HG03342 (cell line): ENCODE results near the gene IL21R.
"Not testable (repeated sequence)": the region's sequence is repeated elsewhere in the genome, so short reads cannot be mapped to it uniquely, and the experiment has no call there.

Source experiments
- ATAC-seq: cut with Tn5 transposase; IDR thresholded peaks from one replicate; pipeline ENCODE4 v1.9.1; 2021; ENCODE audit warnings: mild to moderate bottlenecking, moderate library complexity; ENCODE audit not compliant: unreplicated experiment

Gene IL21R

GRCh38 chr16:27374804-27375425, 27.1 kb upstream of the IL21R start:
- peak; percentile 37 for ATAC-seq

GRCh38 chr16:27377666-27378485, 24.1 kb upstream of the IL21R start:
- no peak for ATAC-seq

GRCh38 chr16:27378871-27379481, 23.0 kb upstream of the IL21R start:
- ATAC-seq, result no peak

- ATAC-seq, result no peak
Observed at GRCh38 chr16:27379919-27380318, 22.1 kb upstream of the IL21R start.

- no peak for ATAC-seq
Observed at GRCh38 chr16:27381236-27381635, 20.7 kb upstream of the IL21R start.

- no peak for ATAC-seq
Observed at GRCh38 chr16:27381974-27382855, 19.8 kb upstream of the IL21R start.

GRCh38 chr16:27383556-27384243, 18.3 kb upstream of the IL21R start:
- no peak for ATAC-seq

- ATAC-seq, result no peak
Observed at GRCh38 chr16:27384425-27384824, 17.5 kb upstream of the IL21R start.

- ATAC-seq, result no peak
Observed at GRCh38 chr16:27385398-27385797, 16.6 kb upstream of the IL21R start.

- ATAC-seq, result no peak
Observed at GRCh38 chr16:27386674-27387073, 15.3 kb upstream of the IL21R start.

GRCh38 chr16:27387724-27388123, 14.2 kb upstream of the IL21R start:
- ATAC-seq, result peak; percentile 80

GRCh38 chr16:27389272-27389961, 12.6 kb upstream of the IL21R start:
- ATAC-seq, result no peak

GRCh38 chr16:27390151-27390550, 11.8 kb upstream of the IL21R start:
- no peak for ATAC-seq

- no peak for ATAC-seq
Observed at GRCh38 chr16:27392671-27393070, 9.3 kb upstream of the IL21R start.

- ATAC-seq, result no peak
Observed at GRCh38 chr16:27394516-27394915, 7.5 kb upstream of the IL21R start.

- ATAC-seq, result not testable (repeated sequence)
Observed at GRCh38 chr16:27398341-27398893, 3.6 kb upstream of the IL21R start.

GRCh38 chr16:27398894-27399853, 2.8 kb upstream of the IL21R start:
- ATAC-seq, result peak; percentile 30

GRCh38 chr16:27399969-27400368, 2.0 kb upstream of the IL21R start:
- ATAC-seq, result no peak
